Fibroblast of skin of right quadriceps (primary cell): Measurements from ENCODE around the gene WIPF2.
"Not testable (repeated sequence)": the region's sequence is repeated elsewhere in the genome, so short reads cannot be mapped to it uniquely, and the experiment has no call there.

ENCODE experiments used
- DNase-seq: peaks from one replicate; pipeline ENCODE4 v3.0.0-alpha.2; 2013

WIPF2 gene

GRCh38 chr17:40303009-40303657 lies 84.0 kb downstream of the WIPF2 start:
- peak; percentile 81 for DNase-seq

GRCh38 chr17:40303708-40304551 lies 84.8 kb downstream of the WIPF2 start:
- peak; percentile 79 for DNase-seq

GRCh38 chr17:40304552-40304863 lies 85.4 kb downstream of the WIPF2 start:
- DNase-seq, result peak; percentile 95

GRCh38 chr17:40304866-40305265 lies 85.8 kb downstream of the WIPF2 start:
- not testable (repeated sequence) for DNase-seq

GRCh38 chr17:40306395-40306794 lies 87.3 kb downstream of the WIPF2 start:
- DNase-seq, result no peak

GRCh38 chr17:40307001-40307730 lies 88.1 kb downstream of the WIPF2 start:
- DNase-seq, result peak; percentile 97

DNA sequence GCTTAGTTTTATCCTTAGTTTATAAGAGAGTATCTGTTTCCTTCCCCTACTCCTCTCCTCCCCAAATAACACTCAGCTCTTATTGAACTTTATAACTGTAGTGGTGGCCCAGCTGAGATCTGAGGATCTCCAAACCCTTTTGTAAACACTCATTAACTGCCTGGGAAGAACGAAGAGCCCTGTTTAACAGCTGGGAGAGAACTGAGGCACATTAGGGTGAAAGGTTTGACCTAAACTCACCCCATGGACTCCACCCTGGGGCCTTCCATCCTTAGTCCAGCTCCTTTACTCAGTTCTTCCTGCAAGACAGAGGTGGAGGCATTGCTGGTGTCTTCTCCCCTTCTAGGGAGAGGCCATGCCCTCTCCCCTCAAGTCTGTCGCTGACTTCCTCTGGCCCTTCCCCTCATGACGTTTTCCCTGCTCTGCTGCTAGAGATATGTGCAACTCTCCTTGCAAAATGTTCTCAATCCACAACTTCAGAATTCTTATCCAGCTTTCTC lies 88.7 kb downstream of the WIPF2 start:
- no peak for DNase-seq

DNA sequence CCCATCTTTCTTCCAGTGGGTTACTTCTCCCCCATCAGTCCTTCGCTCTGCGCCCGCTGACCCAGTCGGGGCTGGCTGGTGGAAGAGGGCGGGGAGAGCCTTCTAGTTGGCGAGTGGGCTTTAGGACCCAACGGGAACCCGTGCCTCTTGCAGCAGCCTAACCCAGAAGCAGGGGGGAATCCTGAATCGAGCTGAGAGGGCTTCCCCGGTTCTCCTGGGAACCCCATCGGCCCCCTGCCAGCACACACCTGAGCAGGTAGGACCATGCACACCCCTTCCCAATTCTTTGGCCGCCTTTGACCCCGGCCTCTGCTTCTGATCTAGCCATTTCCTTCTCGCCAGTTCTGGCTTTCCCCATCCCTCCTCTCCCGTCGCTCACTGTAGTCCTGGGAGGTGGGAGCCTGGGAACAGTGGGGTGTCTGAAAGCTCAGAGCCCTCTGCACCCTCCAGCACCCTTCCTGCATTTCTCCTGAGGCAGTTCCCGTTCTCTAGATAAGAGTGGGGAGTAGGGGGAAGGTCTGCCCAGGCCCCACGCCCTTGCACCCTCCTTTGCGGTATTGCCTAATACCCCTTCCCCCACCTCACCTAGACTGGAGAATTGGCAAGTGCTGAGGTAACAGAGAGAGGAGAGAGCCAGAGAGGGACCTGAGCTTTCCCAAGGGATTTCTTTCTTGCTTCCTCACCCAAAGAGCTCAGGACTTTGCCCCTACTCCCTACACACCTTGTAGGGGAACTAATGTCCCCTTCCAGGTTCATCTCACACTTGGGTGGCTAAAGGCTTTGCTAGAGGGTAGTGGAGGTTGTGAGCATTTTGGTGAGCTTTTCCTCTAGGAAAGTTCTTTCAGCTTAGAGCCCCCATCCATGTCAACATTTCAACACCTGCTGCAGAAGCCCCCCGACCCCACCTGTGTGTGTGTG lies 90.2 kb downstream of the WIPF2 start, which contains the start of gene RARA:
Gene RARA, plus strand, starts transcription at position 150 of the 918 bp plus-strand sequence. CDS start 22,039 bp downstream, outside the sequence.
- no peak for DNase-seq

GRCh38 chr17:40309949-40310510 lies 90.9 kb downstream of the WIPF2 start:
- no peak for DNase-seq

DNA sequence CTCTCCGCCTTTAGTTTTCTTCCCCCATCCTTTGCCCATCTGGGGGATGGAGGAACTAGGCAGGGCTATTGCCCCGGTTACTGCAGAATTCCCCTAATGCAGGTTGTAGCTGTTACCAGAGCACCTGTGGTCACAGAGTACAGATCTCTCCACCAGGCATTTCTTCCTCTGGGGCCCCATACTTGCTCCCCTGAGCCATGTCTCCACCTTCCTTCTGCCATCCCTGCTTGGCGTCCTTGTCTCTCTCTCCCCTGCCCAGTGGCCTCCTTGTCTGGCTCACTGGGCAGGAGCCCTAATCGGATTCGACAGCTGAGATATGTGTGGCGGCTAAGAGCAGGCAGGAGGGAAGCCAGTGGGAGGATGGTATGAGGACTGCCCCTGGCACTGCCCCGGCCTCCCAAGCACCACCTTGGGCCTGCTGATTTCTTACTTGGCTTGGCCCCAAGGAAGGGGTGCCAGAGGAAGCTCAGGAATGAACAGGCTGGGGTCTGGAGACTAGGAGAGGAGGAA lies 91.8 kb downstream of the WIPF2 start:
- DNase-seq, result no peak

DNA sequence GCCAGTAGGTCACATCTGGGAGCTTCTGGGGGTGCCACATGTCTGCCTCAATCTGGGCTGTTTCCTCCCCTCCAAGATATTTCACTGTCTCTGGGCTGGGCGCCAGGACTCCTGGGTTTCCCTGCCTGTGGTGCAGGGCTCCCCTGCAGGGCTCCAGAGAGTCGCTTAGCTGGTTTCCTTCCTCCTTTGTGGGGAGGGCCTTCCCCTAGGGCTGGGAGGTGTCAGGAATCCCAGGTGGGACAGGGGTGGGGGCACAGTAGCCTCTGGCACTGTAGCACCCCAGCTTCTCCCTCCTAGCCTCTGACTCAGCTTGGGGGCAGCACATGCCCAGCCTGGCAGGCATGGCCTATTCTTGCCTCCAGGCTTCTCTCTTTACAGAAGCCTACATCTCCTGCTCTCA lies 92.5 kb downstream of the WIPF2 start:
- DNase-seq, result no peak

DNA sequence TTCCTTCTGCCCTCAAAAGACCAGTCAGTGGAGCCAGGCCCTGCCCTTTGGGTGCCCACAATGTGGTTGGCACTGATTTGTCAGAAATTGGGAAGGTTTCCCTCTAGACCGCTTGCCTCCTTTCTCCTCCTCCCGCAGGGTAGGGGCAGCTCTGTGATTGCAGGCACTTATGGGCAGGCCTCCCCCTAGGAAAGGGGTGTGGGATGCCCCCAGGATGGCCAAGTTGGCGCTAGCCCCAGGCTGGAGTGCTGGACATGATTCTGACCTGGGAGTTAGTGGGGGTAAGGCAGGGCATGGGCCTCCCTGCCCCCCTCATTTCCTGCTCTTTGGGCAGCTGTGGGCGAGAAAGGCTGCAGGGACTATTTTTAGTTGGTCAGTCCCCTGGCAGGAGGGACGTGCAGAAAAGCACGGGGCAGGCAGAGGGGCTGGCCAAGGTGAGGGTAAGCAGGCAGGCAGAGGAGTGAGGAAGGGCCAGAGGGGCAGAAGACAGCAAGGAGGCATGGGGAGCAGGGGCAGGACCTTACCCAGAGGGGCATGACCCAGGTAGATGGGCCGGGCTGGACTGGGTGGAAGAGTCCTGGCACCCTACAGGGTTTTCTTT lies 93.1 kb downstream of the WIPF2 start:
- DNase-seq, result no peak

GRCh38 chr17:40312893-40313667 lies 94.0 kb downstream of the WIPF2 start:
- DNase-seq, result no peak

GRCh38 chr17:40313668-40314583 lies 94.8 kb downstream of the WIPF2 start:
- DNase-seq, result peak; percentile 37

GRCh38 chr17:40314584-40314956 lies 95.5 kb downstream of the WIPF2 start:
- peak; percentile 91 for DNase-seq

GRCh38 chr17:40315206-40315605 lies 96.1 kb downstream of the WIPF2 start:
- no peak for DNase-seq

GRCh38 chr17:40315678-40316570 lies 96.8 kb downstream of the WIPF2 start:
- no peak for DNase-seq
